Stimulated activated CD4-positive, alpha-beta T cell treated with anti-CD3 and anti-CD28 coated beads, Interleukin-15, amount 100 ng/mL, for 1 hour (primary cell): ENCODE results near the gene HIPK4.
"Not testable (repeated sequence)": the region's sequence is repeated elsewhere in the genome, so short reads cannot be mapped to it uniquely, and the experiment has no call there.

Source experiments
- DNase-seq, 2 donors: peaks; one replicate each; pipeline ENCODE4 v3.0.0-alpha.2; 2020; ENCODE audit warnings: low read depth in 1 of 2, low spot score in 1 of 2

The HIPK4 gene

GRCh38 chr19:40341601-40342482 is 48.1 kb downstream of the HIPK4 start:
- no peak for DNase-seq

- DNase-seq: no peak
These were observed 50.8 kb downstream of the HIPK4 start for GRCh38 chr19:40339018-40339728.

- no peak for DNase-seq
These were observed 52.4 kb downstream of the HIPK4 start for GRCh38 chr19:40337594-40337993.

GRCh38 chr19:40337107-40337506 is 52.9 kb downstream of the HIPK4 start:
- DNase-seq: no peak

GRCh38 chr19:40336601-40336900 is 53.4 kb downstream of the HIPK4 start:
- no peak for DNase-seq

- DNase-seq: no peak
These were observed 54.0 kb downstream of the HIPK4 start for GRCh38 chr19:40335855-40336600.

GRCh38 chr19:40335101-40335500 is 54.9 kb downstream of the HIPK4 start:
- no peak for DNase-seq

- DNase-seq: not testable (repeated sequence)
These were observed 56.9 kb downstream of the HIPK4 start for GRCh38 chr19:40333083-40333482.

GRCh38 chr19:40332669-40333068 is 57.3 kb downstream of the HIPK4 start:
- DNase-seq: no peak

- DNase-seq: no peak
These were observed 58.9 kb downstream of the HIPK4 start for GRCh38 chr19:40331052-40331451.
